ENCODE data around the gene C1QTNF1. TPM values are rescaled to one million over a fixed set of nuclear protein-coding genes. Genes with fewer than 3 reads are reported as not detected.

Gene C1QTNF1
- total RNA-seq, 6 donors from 2014 or later, result 9.3 to 30.4 (median 14.1) TPM

- H3K27me3 ChIP-seq, result no peaks in the 10 kb centered on the region
- DNase-seq (no peak), ATAC-seq (ENCODE audit: low FRiP score in 2 of 2) (no peak)
- H3K36me3 ChIP-seq, result peaks cover 15 to 37% (median 33%) of the 10 kb centered on the region in 4 donors
- TF ChIP-seq POLR2AphosphoS5 (IDR thresholded peaks at IDR 0.05) (no peak), EP300 (IDR thresholded peaks at IDR 0.05) (no peak), CTCF (IDR thresholded peaks at IDR 0.05) (no peak), POLR2A (IDR thresholded peaks at IDR 0.05) (no peak)
- no peaks in the 10 kb centered on the region for H3K9me3 ChIP-seq
- H3K27ac ChIP-seq, result peak overlapping the region in 2 of 4 donors; percentile 90 to 92
- 79 to 85% methylated on average over 9 of the region's 9 CpGs for WGBS, 2 donors
- peaks cover 10 to 21% (median 17%) of the 10 kb centered on the region in 4 donors for H3K4me1 ChIP-seq
- H3K4me3 ChIP-seq, result peak overlapping the region; percentile 86 to 94 (median 92)
Observed at GRCh38 chr17:79075861-79076406, 52.0 kb downstream of the C1QTNF1 start.

- WGBS, 2 donors, result 89 to 91% methylated on average over 12 of the region's 12 CpGs
- H3K27me3 ChIP-seq, result no peaks in the 10 kb centered on the region
- no peak overlapping the region for H3K4me3 ChIP-seq
- H3K4me1 ChIP-seq, result peaks cover 10 to 21% (median 18%) of the 10 kb centered on the region in 4 donors
- peaks cover 15 to 52% (median 42%) of the 10 kb centered on the region in 4 donors for H3K36me3 ChIP-seq
- ATAC-seq (ENCODE audit: low FRiP score in 2 of 2) (no peak), DNase-seq (peak in 1 of 2 donors; percentile 66)
- H3K9me3 ChIP-seq, result no peaks in the 10 kb centered on the region
- no peak for TF ChIP-seq POLR2A (IDR thresholded peaks at IDR 0.05)
- TF ChIP-seq POLR2AphosphoS5 (IDR thresholded peaks at IDR 0.05), result no peak
- TF ChIP-seq CTCF (IDR thresholded peaks at IDR 0.05), result no peak
- no peak for TF ChIP-seq EP300 (IDR thresholded peaks at IDR 0.05)
- no peak overlapping the region for H3K27ac ChIP-seq
Observed at GRCh38 chr17:79077587-79077986, 53.6 kb downstream of the C1QTNF1 start.

GRCh38 chr17:79078476-79079190 lies 54.7 kb downstream of the C1QTNF1 start:
- TF ChIP-seq CTCF (IDR thresholded peaks at IDR 0.05) (no peak), POLR2AphosphoS5 (IDR thresholded peaks at IDR 0.05) (no peak), EP300 (IDR thresholded peaks at IDR 0.05) (no peak), POLR2A (IDR thresholded peaks at IDR 0.05) (no peak)
- ATAC-seq (ENCODE audit: low FRiP score in 2 of 2) (no peak), DNase-seq (no peak)
- Histone ChIP-seq H3K36me3 (peaks cover 15 to 60% (median 46%) of the 10 kb centered on the region in 4 donors), H3K4me1 (peaks cover 12 to 25% (median 20%) of the 10 kb centered on the region in 4 donors), H3K27ac (no peak overlapping the region), H3K9me3 (no peaks in the 10 kb centered on the region), H3K4me3 (no peak overlapping the region), H3K27me3 (no peaks in the 10 kb centered on the region)
- WGBS, 2 donors, result 94% methylated on average over 21 of the region's 21 CpGs

- no peak for ATAC-seq (ENCODE audit: low FRiP score in 2 of 2)
- H3K36me3 ChIP-seq, result peaks cover 18 to 70% (median 56%) of the 10 kb centered on the region in 4 donors
Observed at GRCh38 chr17:79079421-79080200, 55.6 kb downstream of the C1QTNF1 start.

More at GRCh38 chr17:79079421-79080200, 55.6 kb downstream of the C1QTNF1 start:
- no peak for TF ChIP-seq CTCF (IDR thresholded peaks at IDR 0.05)
- no peak for TF ChIP-seq POLR2A (IDR thresholded peaks at IDR 0.05)
- TF ChIP-seq POLR2AphosphoS5 (IDR thresholded peaks at IDR 0.05), result no peak
- TF ChIP-seq EP300 (IDR thresholded peaks at IDR 0.05), result no peak
- no peaks in the 10 kb centered on the region for H3K9me3 ChIP-seq
- peaks cover 12 to 22% (median 16%) of the 10 kb centered on the region in 4 donors for H3K4me1 ChIP-seq
- peak in 1 of 2 donors; percentile 39 for DNase-seq
- no peak overlapping the region for H3K4me3 ChIP-seq
- 93 to 96% methylated on average over 19 to 22 of the region's 22 CpGs for WGBS, 2 donors
- H3K27me3 ChIP-seq, result no peaks in the 10 kb centered on the region
- no peak overlapping the region for H3K27ac ChIP-seq
